Ascending aorta (tissue), 2 donors: Measurements from ENCODE around the gene HOXD12. TPM values are rescaled to one million over a fixed set of nuclear protein-coding genes. Genes with fewer than 3 reads are reported as not detected.

Experiments
- DNase-seq, 2 donors: peaks; one replicate each; pipeline ENCODE4 v3.0.0-alpha.2; 2019; ENCODE audit warnings: low spot score in 2 of 2
- H3K27ac ChIP-seq, 2 donors: fragments of 200-600 bp; sonication (generic); one replicate each; pipeline ENCODE4 v1.5.1; 2016 to 2017; ENCODE audit warnings: mild to moderate bottlenecking in 1 of 2
- H3K27me3 ChIP-seq: fragments of 200-600 bp; sonication (generic); one replicate; pipeline ENCODE4 v1.5.1; 2017
- H3K36me3 ChIP-seq, 2 donors: fragments of 200-600 bp; sonication (generic); one replicate each; pipeline ENCODE4 v1.5.1; 2016
- H3K4me1 ChIP-seq, 2 donors: fragments of 200-600 bp; sonication (generic); one replicate each; pipeline ENCODE4 v1.5.1; 2016 to 2017; ENCODE audit warnings: mild to moderate bottlenecking in 1 of 2
- H3K4me3 ChIP-seq, 2 donors: fragments of 200-600 bp; sonication (generic); one replicate each; pipeline ENCODE4 v1.5.1; 2016 to 2017; ENCODE audit warnings: mild to moderate bottlenecking in 1 of 2
- H3K9me3 ChIP-seq, 2 donors: fragments of 200-600 bp; sonication (generic); one replicate each; pipeline ENCODE4 v1.5.1; 2016
- intact Hi-C: fragments of 100-400 bp; cut with DNase I; formaldehyde crosslinking; loops from one replicate; pipeline ENCODE4 v1.15.1; 2023
- total RNA-seq: library from RNA; depleted of rRNA; stranded (reverse); fragments of >200 nt; gene quantifications from one replicate; pipeline ENCODE4 v1.1.0, GENCODE V29; 2016
- TF ChIP-seq, protein P1 (sequence below), 3 experiments: fragments of 200-600 bp in 2 of 3; fragments of 450-650 bp in 1 of 3; sonication (generic) in 2 of 3; IDR thresholded peaks; one replicate each; pipeline ENCODE4 v1.5.1; 2016 to 2019; ENCODE audit warnings: antibody characterized with exemption in 3 of 3, mild to moderate bottlenecking in 1 of 3, moderate library complexity in 1 of 3

HOXD12 gene
- total RNA-seq, 1 donor from 2014 or later = not detected

DNA sequence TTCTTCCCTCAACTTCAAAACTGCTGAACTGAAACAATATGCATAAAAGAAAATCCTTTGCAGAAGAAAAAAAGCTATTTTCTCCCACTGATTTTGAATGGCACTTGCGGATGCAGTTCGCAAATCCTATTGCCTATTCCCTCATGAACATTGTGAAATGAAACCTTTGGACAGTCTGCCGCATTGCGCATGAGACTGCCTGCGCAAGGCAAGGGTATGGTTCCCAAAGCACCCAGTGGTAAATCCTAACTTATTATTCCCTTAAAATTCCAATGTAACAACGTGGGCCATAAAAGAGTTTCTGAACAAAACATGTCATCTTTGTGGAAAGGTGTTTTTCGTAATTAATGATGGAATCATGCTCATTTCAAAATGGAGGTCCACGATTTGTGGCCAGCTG lies 38.3 kb downstream of the HOXD12 start:
- H3K27ac ChIP-seq = no peak overlapping the region
- intact Hi-C loops = loop anchor here (5.0 kb wide), 2 partner anchors 129 to 254 kb away; partner anchors contain the start of gene MTX2

DNA sequence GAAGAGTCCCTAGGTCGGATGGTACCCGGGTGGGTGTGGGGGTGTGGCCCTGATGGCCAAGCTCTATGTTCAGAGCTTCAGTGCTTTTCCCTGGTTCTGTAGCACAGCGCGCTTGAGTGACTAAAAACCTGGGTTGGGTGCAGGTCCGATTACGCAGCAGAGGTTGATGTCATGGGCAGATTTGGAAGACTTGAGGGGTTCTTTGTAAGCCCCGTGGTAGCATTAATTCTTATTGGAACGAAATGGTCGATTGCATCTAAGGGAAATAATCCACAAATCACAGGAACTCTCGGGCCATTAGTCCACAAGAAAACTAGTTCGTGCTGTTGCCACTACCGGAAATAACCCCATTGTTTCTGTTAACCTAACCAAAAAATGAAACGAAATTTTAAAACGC lies 38.9 kb downstream of the HOXD12 start:
- H3K4me1 ChIP-seq = peaks cover 0 to 14% of the 10 kb centered on the region in 2 donors
- peak in 1 of 2 donors; percentile 55 for DNase-seq
- H3K4me3 ChIP-seq = no peak overlapping the region
- intact Hi-C loops = loop anchor here (5.0 kb wide), 2 partner anchors 129 to 254 kb away; partner anchors contain the start of gene MTX2
- no peaks in the 10 kb centered on the region for H3K27me3 ChIP-seq
- no peaks in the 10 kb centered on the region for H3K36me3 ChIP-seq
- H3K9me3 ChIP-seq = no peaks in the 10 kb centered on the region
- TF ChIP-seq, protein P1, sequence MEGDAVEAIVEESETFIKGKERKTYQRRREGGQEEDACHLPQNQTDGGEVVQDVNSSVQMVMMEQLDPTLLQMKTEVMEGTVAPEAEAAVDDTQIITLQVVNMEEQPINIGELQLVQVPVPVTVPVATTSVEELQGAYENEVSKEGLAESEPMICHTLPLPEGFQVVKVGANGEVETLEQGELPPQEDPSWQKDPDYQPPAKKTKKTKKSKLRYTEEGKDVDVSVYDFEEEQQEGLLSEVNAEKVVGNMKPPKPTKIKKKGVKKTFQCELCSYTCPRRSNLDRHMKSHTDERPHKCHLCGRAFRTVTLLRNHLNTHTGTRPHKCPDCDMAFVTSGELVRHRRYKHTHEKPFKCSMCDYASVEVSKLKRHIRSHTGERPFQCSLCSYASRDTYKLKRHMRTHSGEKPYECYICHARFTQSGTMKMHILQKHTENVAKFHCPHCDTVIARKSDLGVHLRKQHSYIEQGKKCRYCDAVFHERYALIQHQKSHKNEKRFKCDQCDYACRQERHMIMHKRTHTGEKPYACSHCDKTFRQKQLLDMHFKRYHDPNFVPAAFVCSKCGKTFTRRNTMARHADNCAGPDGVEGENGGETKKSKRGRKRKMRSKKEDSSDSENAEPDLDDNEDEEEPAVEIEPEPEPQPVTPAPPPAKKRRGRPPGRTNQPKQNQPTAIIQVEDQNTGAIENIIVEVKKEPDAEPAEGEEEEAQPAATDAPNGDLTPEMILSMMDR (IDR thresholded peaks at IDR 0.05) = no peak
- peak overlapping the region; percentile 29 to 44 for H3K27ac ChIP-seq

More for the DNA sequence above, 38.3 kb downstream of the HOXD12 start:
- Histone ChIP-seq H3K4me1 (peaks cover 0 to 14% of the 10 kb centered on the region in 2 donors), H3K4me3 (peak overlapping the region in 1 of 2 donors; percentile 82), H3K9me3 (no peaks in the 10 kb centered on the region), H3K27me3 (no peaks in the 10 kb centered on the region), H3K36me3 (no peaks in the 10 kb centered on the region)
- peak in 1 of 2 donors; percentile 19 for DNase-seq
- TF ChIP-seq, protein P1 (IDR thresholded peaks at IDR 0.05) = no peak

DNA sequence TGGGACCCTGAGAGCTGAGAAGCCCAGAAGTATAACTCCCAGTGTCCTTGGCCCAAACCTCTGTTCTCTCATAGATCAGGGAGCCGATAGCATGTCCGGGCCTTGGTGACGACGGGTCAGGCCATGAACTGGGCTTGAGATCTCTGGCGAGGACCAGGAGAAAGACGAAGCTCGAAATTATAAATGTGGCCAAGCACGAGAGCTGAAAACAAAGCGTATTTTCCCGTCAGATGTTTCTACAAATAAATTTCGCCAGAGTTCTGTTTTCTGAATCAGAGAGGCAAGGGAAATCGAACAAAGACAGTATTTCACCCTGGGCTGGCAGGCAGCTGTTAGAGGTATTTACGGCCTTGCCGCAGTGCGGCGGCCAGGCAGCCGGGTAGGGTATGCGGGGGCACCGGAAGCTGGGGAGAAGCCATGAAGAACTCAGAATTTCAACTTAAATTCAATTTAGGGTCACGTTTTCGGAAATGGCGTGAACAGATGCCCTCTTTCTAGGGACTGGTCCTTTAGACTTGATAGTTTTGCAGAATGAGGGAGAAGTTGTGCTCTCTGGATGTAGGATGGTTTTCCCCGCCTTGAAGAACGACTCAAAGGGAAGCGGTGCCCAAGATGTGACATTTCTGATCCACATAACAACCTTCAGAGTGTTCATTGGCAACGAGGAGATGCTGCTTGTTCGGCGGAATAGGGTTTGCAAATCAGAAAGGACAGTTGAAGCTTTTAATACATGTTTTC lies 39.5 kb downstream of the HOXD12 start:
- Histone ChIP-seq H3K27me3 (no peaks in the 10 kb centered on the region), H3K4me3 (peak overlapping the region; percentile 58 to 64), H3K36me3 (no peaks in the 10 kb centered on the region), H3K27ac (peak overlapping the region; percentile 44 to 56), H3K4me1 (peaks cover 0 to 14% of the 10 kb centered on the region in 2 donors), H3K9me3 (no peaks in the 10 kb centered on the region)
- TF ChIP-seq, protein P1 (IDR thresholded peaks at IDR 0.05) = no peak
- intact Hi-C loops = loop anchor here (5.0 kb wide), 2 partner anchors 128 to 253 kb away; partner anchors contain the start of gene MTX2
- peak in 1 of 2 donors; percentile 58 for DNase-seq

DNA sequence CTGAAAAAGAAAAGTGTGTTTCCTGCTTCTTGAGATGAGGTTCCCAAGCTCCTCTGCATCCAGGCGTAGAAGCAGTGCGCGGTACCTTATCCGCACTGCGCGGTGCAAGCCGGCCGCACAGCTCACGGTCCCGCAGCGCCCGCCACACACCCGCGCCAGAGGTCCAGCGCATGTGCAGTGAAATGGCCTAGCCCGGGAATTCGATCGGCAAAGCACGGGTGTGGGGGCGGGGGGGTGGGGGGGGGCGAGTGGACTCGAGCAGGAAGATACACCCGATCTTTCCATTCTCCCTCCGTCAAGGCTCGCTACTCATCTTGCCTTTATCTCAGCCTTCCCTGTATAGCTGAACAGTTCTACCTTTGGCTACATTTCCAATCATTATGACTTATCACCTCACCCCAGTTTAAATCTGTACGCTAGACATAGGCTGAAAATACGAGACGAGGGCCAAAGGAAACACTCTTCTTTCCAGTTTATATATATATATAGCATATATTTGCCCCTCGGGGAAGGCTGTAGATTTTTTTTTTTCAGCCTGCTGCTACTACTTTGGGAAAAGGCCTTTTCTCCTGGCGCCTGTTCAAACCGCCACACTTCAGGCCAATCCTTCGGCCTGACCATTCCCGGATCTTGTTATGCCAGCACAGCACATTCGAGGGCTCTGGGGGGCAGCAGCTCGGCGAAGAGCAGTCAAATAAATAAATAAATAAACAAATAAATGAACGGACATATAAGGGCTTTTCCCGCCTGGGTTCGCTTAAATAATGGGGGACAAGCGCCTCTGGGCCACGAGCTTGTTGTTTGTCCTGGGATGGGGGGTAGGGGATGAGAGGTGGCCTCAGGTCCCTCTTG lies 40.3 kb downstream of the HOXD12 start:
- intact Hi-C loops = loop anchor here (1.0 to 5.0 kb wide), 6 partner anchors 47 to 498 kb away; partner anchors contain the start of genes HOXD1 and MTX2
- DNase-seq = peak in 1 of 2 donors; percentile 70
- peak overlapping the region; percentile 58 to 64 for H3K4me3 ChIP-seq

More for the DNA sequence above, 40.3 kb downstream of the HOXD12 start:
- peak overlapping the region; percentile 44 to 56 for H3K27ac ChIP-seq
- H3K27me3 ChIP-seq = no peaks in the 10 kb centered on the region
- peaks cover 0 to 14% of the 10 kb centered on the region in 2 donors for H3K4me1 ChIP-seq
- no peaks in the 10 kb centered on the region for H3K9me3 ChIP-seq
- peaks cover 0 to 3% of the 10 kb centered on the region in 2 donors for H3K36me3 ChIP-seq
- TF ChIP-seq, protein P1 (IDR thresholded peaks at IDR 0.05) = no peak
